HK-2 (cell line): ENCODE measurements around the gene LYL1.
A peak's percentile ranks its signal among the peaks of the same experiment; 100 is the strongest.
"Not testable (repeated sequence)": the region's sequence is repeated elsewhere in the genome, so short reads cannot be mapped to it uniquely, and the experiment has no call there.

Source experiments
- DNase-seq: peaks from one replicate; pipeline ENCODE4 v3.0.0-alpha.2; 2018; ENCODE audit not compliant: unreplicated experiment

The LYL1 gene

DNA sequence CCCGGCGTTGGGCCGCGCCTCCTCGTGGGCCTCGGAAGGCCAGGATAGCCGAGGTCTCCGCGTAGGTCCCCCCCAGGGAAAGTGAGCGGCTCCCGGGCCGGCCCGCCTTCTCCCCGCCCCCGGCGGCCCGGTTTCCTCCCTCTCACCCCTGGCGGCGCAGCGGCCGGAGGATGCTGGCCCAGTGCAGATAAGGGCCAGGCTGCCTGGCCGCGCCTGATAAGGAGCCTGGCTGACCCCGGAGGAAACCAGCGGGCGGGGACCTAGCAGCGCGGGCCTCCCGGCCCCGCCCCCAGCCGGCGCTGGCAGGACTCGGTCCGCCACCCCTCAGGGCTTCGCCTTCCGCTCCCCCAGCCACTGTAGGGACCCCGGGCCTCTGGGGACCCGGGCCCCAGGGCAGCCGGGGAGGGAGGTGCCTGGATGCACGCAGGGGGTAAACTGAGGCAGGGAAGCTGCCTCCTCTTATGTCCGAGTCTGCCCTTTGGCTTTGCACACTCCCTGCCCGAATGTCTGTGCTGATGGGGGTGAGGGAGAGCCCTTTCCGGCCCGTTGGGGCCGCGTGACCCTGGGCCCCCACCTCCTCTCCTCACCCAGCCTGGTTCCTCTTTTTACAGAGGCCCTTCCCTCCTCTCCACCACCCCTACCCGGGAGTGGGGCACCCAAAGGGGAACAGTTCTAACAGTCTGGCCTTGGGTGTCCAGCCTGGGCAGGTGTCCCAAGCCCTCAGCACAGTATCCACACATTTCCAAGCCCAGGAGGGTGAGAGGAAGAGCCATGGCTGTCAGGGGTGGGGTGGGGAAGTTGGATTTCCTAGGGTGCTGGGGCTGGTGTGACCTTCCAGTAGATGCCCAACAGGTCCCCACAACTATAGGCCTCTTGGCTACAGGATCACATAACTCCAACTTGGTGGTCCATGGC is at the start of gene LYL1:
TSS of gene LYL1 (minus strand) at position 193 of the 915 bp plus-strand sequence. CDS start 1,687 bp downstream, outside the sequence.
- no peak for DNase-seq

DNA sequence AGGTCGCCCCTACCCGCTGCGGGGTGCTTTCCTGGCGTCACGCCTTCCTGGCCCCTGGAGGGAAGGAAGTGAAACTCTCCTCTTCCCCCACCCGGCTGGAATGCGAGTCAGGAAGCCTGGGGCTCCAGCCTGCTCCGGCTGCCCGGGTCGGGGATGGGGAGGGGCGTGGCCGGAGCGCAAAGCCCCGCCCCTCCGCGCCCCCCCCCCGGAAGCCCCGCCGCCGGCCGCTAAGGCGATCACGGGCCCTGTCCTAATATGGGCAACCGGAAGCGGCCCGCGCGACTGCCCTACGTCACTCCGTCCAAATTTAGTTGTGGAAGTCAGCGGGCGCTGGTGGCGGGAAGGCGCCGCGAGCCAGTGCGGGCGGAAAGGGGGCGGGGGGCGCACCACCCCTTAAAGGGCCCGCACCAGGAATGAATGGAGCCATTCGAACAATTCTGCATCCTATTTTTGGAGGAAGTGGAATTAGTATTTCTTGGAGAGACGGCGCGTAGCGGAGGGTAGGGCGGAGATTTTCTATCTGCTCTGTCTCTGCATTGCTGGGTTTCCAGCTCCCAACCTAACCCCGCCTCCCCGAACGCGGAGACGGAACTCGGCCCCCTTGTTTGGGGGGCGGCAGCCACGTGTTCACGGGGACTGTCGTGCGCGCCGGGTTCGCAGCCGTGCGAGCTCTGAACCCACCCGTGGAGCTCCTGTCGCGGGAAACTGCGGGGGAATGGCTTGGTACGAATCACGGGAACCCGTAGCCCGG is 49.1 kb upstream of the LYL1 start:
- peak; percentile 98 for DNase-seq

DNA sequence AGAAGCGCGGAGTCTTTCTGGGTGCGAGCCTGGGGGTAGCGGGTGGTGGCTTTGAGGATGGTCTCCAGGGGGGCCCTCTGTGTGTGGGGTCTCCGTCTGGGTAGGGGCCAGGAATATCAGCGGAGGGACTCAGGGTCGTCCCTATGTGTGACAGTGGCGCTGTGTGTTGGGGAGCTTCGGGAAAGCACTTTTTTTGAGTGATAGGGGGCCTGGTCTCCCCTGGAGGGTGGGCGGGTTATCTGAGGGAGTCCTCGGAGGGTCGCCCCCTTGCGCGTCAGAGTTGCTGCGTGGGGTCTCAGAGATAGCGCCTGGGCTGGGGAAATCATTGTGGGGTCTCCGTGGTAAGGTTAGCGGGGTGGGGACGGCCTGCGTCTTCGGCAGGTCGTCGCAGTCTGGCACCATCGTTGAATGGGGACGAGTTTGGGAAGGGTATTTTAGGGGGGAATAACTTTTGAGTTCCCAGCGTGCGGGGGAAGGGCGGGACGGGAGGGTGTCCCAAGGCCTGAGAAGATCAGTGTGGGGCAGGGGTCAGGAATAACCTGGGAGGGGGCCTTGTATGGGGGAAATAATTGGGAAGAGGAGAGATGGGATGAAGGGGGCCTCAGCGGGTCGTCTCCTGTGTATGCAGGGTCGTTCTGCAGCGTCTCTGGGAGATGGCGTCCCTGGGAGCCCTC is 48.4 kb upstream of the LYL1 start:
- no peak for DNase-seq

DNA sequence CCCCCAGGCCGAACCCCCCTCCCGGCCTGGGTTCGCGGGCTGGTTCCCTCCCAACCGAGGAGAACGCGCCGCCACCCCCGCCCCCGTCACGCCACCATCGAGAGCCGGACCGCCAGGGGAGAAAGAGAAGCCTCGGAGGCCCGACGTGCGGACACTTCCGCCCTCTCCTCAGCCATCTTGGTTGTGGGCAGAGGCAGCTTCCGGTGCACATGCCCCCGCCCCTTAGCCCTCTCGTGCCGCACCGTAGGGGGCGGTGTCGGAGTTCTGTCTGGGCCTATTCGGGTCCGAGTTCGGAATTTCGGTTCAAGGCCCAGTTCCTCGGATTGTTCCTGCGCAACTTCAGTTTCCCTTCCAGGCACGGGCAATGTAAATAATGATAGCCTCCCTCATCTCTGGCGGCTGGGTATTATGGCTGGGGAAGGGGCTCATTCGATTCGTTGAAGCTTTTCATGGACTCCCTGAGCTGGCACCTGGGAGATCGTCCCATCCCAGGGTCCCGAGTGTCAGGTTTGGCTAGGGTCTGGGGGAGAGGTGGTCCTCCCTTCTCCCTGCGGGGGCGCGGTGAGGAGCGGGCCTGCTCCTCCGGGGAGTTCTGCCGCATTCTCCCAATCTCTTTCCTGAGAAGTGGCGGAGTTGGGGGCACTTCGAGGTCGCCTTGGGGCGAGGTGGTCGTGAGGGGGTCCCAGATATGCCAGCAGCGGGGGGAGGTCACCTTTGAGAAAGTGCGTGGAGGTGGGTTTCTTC is 47.7 kb upstream of the LYL1 start, which contains the start of the genes IER2 and STX10:
TSS of gene IER2 (plus strand) at position 225 of the 744 bp plus-strand sequence. CDS start 2,776 bp downstream, outside the sequence.
TSS of gene STX10 (minus strand) at position 189 of the 744 bp plus-strand sequence. CDS start 202 bp downstream, outside the sequence.
- peak; percentile 93 for DNase-seq

DNA sequence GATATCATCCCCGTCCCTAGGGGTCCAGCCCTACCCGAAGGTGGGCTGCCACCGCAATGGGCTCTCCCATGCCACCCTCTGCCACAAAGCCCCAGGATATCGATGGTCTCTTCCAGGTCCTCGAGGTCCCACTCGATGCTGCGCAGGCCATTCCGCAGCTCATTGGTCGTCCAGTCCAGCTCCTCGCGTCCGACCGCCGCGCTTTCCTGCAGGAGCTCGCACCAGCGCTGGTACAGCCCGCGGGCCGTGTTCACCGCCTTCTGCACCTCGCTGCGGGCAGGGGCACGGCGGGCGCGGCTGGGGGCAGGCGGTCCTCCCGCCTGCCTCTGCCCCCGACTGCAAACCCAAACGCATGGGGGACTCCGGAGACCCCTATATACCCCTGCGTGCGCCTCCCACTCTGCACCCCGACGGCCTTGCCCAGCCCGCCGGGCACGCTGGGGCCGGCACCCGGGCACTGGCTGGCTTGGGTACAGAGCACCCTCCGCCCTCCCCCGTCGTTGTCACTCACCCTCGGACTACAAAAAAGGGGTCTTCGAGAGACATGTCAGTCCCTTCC is 47.0 kb upstream of the LYL1 start:
- DNase-seq, result peak; percentile 72

DNA sequence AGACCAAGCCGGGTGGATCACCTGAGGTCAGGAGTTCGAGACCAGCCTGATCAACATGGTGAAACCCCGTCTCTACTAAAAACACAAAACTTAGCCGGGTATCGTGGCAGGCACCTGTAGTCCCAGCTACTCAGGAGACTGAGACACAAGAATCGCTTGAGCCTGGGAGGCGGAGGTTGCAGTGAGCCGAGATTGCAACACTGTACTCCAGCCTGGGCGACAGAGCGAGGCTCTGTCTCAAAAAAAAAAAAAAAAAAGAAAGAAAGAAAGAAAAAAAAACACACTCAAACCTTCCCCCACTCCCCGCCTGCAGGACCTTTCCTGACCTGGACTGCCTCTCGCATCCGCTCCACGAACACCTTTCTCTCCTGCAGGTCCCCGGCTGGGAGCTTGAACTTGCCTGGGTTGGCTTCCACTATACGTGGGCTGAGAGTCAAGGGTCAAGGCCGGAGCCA is 46.5 kb upstream of the LYL1 start:
- not testable (repeated sequence) for DNase-seq

DNA sequence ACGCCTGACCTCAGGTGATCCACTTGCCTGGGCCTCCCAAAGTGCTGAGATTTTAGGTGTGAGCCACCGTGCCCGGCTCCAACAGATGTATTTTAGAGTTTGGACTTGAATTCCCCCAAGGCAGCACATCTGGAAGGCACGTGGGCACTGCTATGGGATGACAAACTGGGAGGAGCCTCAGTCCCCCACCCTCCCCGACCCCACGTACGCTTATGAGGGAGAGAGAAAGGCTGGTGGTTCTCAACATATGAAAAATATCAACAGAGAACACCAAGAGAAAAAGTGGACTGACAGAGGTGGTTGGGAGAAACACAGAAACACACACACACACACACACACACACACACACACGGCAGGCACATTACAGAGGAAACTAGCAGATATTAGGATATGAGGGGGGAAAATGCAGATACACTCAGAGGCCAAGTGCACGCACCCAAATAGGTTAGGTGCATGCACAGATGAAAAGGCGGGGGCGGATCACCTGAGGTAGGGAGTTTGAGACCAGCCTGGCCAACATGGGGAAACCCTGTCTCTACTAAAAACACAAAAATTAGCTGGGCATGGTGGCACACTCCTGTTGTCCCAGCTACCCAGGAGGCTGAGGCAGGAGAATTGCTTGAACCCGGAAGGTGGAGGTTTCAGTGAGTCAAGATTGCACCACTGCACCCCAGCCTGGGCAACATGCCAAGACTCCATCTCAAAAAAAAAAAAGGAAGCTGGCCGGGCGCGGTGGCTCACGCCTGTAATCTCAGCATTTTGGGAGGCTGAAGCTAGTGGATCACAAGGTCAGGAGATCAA is 44.3 kb upstream of the LYL1 start:
- no peak for DNase-seq

DNA sequence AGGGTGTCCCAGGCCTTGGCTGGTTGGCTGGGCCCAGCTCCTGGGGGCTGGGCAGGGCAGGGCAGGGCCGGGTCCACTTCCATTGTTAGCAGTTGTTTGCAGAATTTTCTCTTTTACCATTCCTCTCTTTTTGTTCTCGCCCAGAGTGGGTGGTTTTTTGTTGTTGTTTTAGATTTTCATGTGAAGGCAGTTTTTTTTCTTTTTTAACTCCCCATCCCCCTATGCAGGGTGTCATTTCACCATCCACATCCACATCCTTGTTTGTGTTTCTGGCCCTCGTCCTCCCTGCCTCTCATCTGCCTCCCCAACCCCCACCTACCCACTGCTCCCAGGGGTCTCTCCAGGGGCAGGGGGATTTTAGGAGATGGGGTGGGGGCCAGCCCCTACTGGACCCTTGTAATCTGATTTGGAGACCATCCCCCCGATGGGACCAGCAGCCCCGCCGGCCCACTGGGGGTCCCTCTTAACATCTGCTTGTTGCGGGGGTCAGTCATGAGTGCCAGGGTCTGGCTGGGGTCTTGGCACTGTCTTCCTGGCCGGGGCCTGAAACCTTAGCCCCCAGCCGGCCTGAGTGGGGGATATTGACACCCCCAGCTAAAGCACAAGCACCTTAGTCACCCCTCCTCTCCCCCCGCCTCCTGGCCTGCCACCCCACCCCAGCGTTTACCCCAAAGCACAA is 37.1 kb upstream of the LYL1 start:
- DNase-seq, result no peak

DNA sequence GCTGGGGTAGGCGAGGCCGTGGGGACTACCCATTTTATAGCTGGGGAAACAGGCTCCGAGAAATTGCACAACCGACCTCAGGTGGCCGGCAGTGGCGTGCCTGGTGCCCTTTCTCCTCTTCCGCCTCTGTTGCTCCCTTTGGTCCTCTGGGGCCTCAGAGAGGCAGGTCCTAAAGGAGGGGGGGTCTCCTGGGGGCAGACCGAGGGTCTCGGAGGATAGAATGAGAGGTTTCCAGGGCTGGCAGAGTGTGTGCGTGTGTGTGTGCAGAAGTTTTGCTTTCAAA is 36.2 kb upstream of the LYL1 start:
- no peak for DNase-seq

DNA sequence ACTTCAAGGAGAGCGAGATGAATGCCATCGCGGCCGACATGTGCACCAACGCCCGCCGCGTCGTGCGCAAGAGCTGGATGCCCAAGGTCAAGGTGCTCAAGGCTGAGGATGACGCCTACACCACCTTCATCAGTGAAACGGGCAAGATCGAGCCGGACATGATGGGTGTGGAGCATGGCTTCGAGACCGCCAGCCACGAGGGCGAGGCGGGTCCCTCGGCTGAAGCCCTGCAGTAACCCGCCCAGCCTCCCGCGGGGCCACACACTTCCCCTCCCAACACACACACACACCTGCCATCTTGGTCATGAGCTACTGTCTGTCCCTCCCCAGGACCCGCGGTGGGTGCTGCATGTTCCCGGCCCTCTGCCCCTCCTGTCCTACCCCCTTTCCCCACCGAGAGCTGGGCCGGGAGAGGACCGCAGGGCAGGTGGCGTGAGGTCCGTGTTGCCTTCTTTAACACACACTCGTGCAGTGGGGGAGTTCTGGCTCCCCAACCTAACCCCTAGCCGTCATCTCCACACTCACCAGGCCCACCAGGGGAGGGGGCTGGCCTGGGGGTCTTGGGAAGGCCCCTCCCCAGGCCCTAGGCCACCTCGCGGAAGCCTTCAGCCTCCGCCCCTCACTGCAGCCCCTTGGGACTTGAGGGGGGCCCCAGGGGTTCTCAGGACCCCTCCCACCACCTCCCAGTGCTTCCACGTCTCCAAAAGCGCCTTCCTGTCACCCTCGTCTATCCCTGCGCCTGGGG is 35.7 kb upstream of the LYL1 start:
- no peak for DNase-seq

DNA sequence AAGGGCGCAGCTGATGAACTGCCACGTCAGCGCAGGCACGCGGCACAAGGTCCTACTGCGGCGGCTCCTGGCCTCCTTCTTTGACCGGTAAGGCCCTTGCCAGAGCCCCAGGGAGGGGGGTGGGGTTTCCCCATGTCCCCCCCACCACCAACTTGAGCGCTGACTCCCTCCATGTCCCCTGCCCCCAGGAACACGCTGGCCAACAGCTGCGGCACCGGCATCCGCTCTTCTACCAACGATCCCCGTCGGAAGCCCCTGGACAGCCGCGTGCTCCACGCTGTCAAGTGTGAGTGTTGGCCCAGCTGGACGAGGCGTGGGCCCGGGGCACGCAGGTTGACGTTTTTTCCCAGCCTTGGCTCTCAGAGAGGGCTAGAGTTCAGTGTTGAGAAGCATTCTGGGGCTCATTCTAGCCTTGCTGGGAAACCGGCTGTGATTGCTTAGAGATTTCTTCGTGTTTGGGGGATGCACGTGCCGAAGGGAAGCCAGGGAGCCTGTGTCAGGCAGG is 34.7 kb upstream of the LYL1 start:
- no peak for DNase-seq

DNA sequence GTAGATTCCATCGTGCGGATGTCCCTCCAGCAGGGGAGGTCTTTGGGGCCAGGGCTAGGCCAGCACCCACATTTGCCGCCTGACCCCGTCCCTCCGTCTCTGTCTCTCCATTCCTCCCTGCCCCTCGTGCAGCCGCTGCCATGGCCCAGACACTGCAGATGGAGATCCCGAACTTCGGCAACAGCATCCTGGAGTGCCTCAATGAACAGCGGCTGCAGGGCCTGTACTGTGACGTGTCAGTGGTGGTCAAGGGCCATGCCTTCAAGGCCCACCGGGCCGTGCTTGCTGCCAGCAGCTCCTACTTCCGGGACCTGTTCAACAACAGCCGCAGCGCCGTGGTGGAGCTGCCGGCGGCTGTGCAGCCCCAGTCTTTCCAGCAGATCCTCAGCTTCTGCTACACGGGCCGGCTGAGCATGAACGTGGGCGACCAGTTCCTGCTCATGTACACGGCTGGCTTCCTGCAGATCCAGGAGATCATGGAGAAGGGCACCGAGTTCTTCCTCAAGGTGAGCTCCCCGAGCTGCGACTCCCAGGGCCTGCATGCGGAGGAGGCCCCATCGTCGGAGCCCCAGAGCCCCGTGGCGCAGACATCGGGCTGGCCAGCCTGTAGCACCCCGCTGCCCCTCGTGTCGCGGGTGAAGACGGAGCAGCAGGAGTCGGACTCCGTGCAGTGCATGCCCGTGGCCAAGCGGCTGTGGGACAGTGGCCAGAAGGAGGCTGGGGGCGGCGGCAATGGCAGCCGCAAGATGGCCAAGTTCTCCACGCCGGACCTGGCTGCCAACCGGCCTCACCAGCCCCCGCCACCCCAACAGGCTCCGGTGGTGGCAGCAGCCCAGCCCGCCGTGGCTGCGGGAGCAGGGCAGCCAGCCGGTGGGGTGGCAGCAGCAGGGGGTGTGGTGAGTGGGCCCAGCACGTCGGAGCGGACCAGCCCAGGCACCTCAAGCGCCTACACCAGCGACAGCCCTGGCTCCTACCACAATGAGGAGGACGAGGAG is 32.7 kb upstream of the LYL1 start:
- DNase-seq, result no peak

DNA sequence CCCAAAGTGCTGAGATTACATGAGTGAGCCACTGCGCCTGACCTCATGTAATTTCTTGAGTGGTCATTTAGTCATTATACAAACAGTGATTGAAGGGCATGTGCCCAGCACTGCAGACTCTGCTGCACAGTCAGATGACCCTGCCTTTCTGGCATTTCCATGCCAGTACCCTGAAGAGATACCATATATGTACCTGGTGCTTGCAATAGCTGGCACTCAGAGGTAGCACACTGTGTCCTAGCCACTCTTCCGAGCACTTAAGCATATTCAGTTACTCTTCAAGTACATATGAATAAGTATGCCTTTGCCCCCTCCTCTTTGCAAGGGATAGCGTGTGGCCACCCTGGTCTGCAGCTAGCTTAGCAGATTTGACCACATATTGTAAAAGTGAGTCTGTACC is 32.0 kb upstream of the LYL1 start:
- no peak for DNase-seq

DNA sequence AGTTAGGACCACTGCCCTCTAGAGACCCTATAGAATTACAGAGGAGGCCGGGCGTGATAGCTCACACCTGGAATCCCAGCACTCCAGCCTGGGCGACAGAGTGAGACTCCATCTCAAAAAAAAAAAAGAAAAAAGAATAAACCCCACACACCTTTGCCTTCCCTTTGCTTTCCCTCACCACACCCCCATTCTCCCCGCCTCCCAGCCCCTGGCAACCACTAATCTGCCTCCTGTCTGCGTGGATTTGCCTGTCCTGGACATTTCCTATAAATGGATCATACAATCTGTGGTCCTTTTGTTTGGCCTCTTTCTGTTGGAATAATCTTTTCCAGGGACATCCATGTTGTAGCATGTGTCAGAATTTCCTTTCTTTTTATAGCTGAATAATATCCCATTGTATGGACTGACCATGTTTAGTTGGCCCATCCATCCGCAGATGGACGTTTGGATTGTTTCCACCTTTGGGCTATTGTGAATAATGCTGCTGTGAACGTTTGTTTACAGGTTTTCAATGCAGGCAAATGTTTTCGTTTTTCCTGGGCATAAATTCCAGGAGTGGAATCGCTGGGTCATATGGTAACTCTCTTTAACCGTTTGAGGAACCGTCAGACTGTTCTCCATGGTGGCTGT is 30.7 kb upstream of the LYL1 start:
- DNase-seq, result no peak

DNA sequence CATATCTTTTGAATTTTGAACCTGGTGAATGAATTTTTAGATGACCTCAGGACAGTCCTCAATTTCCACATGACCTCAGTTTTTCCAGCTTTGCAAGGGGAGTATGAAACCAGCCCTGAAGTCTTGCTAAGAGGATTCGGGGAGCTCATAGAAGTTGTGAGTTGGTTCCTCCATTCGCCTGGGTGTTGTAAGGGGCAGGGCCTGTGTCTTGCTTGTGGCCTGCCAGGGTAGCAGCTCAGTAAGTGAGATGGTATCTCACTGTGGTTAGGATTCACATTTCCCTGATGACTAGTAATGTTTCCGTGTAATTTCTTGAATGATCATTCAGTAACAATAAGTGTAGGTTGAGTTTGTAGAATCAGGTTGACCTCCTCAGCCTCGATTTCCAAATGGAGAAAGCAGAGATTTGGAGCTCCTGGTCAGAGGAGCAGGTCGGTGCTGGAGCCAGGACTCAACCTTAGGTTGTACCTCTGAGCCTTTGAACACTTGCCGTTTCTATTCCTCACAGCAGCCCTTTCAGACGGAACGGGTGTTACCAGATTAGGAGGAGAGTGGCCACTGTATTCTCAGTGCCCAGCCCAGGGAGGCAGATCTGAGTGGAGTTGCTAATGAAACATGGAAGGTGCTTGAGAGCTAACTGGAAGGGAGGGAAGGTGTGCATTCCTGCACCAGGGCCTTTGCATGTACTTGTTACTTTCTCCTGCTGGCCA is 30.0 kb upstream of the LYL1 start:
- no peak for DNase-seq

DNA sequence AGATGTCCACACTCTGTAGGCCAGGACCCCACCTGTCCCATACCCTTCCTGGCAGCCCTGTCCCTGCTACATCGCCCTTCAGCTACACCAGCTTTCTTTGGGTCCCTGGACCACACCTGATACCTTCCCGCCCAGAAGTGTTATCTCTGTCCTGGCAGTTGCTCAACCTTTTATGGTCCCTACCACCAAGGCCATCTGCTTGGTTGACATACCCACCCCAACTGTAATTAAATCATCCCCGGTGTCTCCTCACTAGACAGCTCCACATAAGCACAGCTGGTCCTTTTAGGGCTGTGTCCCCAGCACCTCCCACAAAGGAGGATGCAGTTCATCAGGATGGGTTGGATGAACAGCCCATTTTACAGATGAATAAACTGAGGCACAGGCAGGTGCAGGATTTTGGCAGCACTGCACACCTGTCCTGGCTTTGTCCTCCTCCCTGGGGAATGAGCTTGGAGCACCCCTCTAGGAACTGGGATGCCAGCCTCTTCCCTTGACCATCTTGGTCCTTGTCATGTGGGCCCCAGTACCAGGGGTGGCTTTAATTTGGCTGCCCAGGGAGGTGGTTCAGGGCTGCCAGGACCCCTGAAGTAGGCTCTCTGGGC is 28.3 kb upstream of the LYL1 start:
- DNase-seq, result no peak
